Measurements from ENCODE around the gene GGT5. TPM values are rescaled to one million over a fixed set of nuclear protein-coding genes. Genes with fewer than 3 reads are reported as not detected.
"Not testable (repeated sequence)": the region's sequence is repeated elsewhere in the genome, so short reads cannot be mapped to it uniquely, and the experiment has no call there.

The GGT5 gene
- polyA plus RNA-seq, 1 donor from 2014 or later, result not detected

DNA sequence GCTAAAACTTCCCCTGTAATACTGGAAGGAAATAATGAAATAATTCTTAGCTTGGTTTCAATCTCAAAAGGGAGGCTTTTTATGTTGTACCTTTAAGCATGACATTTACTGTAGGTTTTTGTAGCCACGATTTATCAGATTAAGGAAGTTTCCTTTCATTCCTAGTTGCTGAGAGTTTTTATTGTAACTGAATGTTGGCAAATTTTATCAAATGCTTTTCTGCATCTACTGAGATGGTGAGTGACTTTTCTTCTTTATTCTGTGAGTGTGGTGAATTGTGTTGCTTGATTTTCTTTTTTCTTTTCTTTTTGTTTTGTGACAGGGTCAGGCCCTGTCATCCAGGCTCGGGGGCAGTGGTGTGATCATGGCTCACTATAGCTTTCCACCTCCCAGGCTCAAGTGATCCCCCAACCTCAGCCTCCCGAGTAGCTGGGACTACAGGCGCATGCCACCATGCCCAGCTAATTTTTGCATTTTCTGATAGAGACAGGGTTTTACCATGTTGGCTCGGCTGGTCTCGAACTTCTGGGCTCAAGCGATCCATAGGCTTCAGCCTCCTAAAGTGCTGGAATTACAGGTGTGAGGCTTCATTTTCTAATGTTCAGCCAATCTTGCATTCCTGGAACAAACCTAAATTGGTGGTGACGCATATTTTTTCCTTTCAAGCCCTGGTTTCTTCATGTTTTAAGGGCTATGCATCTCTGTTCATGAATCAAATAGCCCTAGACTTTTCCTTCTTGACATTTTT, 37.4 kb downstream of the GGT5 start:
- H3K27ac Mint-ChIP-seq, result peak overlapping the region in 1 of 3 donors; percentile 2
- H3K4me1 Mint-ChIP-seq, result peaks cover 16 to 22% (median 18%) of the 10 kb centered on the region in 3 donors
- peaks cover 4% of the 10 kb centered on the region for H3K27me3 Mint-ChIP-seq
- H3K4me3 Mint-ChIP-seq, result no peak overlapping the region
- H3K36me3 Mint-ChIP-seq, result no peaks in the 10 kb centered on the region
- H3K9me3 Mint-ChIP-seq, result no peaks in the 10 kb centered on the region

DNA sequence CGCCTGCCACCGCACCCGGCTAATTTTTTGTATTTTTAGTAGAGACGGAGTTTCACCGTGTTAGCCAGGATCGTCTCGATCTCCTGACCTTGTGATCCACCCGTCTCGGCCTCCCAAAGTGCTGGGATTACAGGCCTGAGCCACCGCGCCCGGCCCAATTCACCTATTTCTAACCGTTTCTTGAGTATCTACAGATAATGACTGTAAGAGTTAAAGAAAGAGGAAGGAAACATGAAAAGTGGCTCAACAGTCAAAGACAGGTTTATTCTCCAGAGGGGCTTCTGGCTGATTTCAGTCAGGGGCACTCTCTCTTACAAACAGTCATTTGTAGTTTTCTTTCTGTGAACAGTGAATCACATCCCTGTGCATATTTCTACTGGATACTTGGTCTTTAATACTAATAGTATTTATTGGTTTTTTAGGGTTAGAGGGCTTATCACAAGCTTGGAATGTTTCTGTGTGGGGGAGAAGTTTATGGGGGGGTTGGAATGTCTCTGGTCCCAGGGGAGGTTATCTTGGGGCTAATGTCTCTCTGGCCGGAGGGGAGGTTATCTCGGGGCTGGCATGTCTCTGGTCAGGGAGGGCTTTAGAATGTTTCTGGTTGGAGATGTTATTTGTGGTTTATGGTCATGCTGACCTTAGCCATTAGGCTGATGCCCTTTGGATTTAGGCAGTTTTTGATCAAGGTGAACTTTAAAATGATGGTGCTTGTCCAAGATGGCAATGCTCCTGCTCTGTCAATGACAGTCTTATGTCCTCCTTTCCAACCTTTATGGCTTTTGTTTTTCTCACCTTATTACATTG, 38.2 kb downstream of the GGT5 start:
- H3K36me3 Mint-ChIP-seq, H3K27me3 Mint-ChIP-seq, H3K27ac Mint-ChIP-seq, H3K9me3 Mint-ChIP-seq: not testable (repeated sequence)
- H3K4me1 Mint-ChIP-seq, result peaks cover 18 to 20% (median 18%) of the 10 kb centered on the region in 3 donors
- peak overlapping the region in 2 of 4 donors; percentile 75 to 81 for H3K4me3 Mint-ChIP-seq

DNA sequence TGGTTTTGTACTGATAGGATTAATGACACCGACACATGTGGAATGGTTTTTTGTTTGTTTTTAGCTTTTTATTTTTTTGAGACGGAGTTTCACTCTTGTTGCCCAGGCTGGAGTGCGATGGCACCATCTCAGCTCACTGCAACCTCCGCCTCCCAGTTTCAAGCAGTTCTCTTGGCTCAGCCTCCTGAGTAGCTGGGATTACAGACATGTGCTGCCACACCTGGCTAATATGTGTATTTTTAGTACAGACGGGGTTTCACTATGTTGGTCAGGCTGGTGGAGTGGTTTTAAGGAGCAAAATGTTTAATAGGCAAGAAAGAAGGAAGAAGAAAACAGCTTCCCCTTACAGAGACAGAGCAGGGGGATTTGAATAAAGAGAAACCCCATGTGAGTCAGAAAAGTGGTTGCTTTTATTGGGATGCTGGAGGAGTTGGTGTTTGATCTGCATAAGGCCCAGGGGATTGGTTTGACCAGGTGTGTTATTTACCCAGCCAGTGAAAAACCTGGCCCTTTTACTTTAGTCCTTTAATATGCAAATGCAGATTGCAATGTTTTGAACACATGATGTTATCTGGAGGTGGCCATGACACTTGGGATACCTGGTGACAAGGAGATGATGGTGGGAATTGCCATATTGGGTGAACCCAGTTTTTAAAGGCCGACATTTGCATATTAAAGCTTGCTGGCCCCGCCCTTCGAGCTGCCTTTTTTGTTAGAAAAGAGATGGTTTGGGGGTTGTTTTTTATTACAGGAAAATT, 39.3 kb downstream of the GGT5 start:
- peaks cover 7% of the 10 kb centered on the region for H3K27me3 Mint-ChIP-seq
- no peaks in the 10 kb centered on the region for H3K9me3 Mint-ChIP-seq
- peaks cover 18 to 20% (median 18%) of the 10 kb centered on the region in 3 donors for H3K4me1 Mint-ChIP-seq
- H3K27ac Mint-ChIP-seq, result peak overlapping the region in 1 of 3 donors; percentile 39
- no peaks in the 10 kb centered on the region for H3K36me3 Mint-ChIP-seq
- H3K4me3 Mint-ChIP-seq, result no peak overlapping the region

DNA sequence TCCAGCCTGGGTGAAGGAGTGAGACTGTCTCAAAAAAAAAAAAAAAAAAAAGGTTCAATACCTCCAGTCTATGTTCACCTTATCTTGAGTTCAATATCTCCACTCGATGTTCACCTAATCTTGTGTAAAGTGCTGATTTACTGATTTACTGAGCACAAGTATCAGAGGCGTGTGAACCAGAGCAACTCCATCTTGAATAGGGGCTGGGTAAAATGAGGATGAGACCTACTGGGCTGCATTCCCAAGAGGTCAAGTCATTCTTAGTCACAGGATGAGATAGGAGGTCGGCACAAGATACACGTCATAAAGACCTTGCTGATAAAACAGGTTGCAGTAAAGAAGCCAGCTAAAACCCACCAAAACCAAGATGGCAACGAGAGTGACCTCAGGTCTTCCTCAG, 41.0 kb downstream of the GGT5 start:
- peaks cover 18 to 20% (median 18%) of the 10 kb centered on the region in 3 donors for H3K4me1 Mint-ChIP-seq
- H3K27me3 Mint-ChIP-seq, H3K9me3 Mint-ChIP-seq, H3K36me3 Mint-ChIP-seq, H3K4me3 Mint-ChIP-seq, H3K27ac Mint-ChIP-seq: not testable (repeated sequence)

DNA sequence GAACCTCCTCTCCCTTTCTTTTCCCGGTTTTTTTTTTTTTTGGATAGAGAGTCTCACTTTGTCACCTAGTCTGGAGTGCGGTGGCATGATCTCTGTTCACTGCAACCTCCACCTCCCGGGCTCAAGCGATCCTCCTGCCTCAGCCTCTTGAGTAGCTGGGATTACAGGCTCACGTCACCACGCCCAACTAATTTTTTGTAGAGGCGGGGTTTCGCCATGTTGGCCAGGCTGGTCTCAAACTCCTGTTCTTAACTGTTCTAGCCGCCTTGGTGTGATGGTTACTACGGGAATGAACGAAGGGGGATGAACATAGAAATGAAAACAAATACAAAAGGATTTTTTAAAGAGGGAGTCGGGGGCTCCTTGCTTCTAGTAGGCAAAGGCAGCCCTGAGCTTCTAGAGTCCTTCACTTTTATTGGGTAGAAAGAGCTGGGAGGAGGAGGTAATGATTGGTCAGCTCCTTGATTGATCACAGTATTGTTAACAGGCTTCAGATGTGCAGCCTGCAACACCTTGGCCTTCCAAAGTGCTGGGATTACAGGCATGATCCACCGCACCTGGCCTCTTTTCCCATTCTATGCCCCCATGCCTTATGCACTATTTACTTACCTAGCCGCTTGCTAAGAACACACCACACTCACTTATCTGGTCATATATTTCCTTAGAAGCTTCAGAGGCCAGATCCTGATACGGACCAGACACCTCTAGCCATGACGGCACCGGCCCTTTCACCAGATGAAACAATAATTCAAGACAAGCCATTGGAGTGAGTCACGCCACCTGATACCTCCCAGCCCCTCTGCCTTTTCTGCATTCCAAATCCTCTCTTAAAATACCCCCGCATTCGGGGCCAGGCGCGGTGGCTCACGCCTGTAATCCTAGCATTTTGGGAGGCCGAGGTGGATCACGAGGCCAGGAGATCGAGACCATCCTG, 42.9 kb downstream of the GGT5 start:
- peaks cover 16 to 20% (median 19%) of the 10 kb centered on the region in 3 donors for H3K4me1 Mint-ChIP-seq
- H3K27me3 Mint-ChIP-seq, result peaks cover 7% of the 10 kb centered on the region
- no peak overlapping the region for H3K4me3 Mint-ChIP-seq
- H3K27ac Mint-ChIP-seq, result no peak overlapping the region
- H3K9me3 Mint-ChIP-seq, result no peaks in the 10 kb centered on the region
- H3K36me3 Mint-ChIP-seq, result no peaks in the 10 kb centered on the region

DNA sequence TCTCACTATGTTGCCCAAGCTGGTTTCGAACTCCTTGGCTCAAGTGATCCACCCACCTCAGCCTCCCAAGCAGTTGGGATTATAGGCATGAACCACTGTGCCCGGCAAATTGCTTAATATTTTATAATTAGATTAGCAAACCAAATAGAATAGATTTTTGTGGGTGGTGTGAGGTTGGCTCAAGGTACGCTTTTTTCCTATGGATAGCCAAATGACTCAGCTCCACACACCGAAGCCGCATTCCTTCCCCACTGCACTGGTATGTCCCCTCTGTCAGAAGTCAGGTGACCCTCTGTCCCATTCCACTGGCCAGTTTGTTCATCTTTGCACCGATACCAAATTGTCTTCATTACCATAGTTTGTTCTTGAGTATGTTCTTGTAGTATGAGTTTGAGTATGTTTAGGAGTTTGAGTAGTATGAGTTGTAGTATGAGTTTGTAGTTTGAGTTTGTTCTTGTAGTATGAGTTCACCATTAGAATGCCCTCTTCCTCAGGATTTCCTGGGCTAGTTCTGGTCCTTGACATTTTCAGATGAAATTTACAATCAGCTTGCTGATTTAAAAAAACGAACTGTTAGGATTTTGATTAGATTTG, 44.2 kb downstream of the GGT5 start:
- H3K4me1 Mint-ChIP-seq, result peaks cover 10 to 13% (median 12%) of the 10 kb centered on the region in 3 donors
- no peaks in the 10 kb centered on the region for H3K36me3 Mint-ChIP-seq
- H3K4me3 Mint-ChIP-seq, result no peak overlapping the region
- H3K9me3 Mint-ChIP-seq, result peaks cover 0 to 1% (median 0%) of the 10 kb centered on the region in 3 donors
- peaks cover 7% of the 10 kb centered on the region for H3K27me3 Mint-ChIP-seq
- no peak overlapping the region for H3K27ac Mint-ChIP-seq

DNA sequence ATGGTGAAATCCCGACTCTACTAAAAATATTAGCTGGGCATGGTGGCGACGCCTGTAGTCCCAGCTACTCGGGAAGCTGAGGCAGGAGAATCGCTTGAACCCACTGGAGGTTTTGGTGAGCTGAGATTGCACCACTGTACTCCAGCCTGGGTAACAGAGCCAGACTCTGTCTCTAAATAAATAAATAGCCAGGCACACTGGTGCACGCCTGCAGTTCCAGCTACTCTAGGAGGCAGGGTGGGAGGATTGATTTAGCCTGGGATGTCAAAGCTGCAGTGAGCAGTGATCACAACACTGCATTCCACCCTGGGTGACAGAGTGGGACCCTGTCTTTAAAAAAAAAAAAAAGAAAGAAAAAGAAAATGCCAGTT, 46.2 kb downstream of the GGT5 start:
- Mint-ChIP-seq H3K4me1 (peaks cover 6 to 8% (median 7%) of the 10 kb centered on the region in 3 donors), H3K9me3 (peaks cover 0 to 1% (median 0%) of the 10 kb centered on the region in 3 donors), H3K27me3 (peaks cover 3% of the 10 kb centered on the region), H3K27ac (no peak overlapping the region), H3K4me3 (no peak overlapping the region), H3K36me3 (no peaks in the 10 kb centered on the region)

DNA sequence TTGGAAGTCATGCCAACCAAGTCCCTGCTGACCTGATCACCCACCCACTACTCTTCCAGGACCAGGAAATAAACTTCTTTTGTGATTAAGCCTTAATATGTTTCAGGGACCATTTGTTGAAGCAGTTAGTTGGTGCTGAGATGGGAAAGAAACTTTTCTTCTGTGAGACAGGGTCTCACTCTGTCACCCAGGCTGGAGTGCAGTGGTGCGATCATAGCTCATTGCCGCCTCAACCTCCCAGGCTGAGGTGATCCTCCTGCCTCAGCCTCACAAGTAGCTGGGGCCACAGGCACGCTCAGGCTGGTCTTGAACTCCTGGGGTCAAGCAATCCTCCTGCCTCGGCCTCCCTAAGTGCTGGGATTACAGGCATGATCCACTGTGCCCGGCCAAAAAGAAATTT, 53.0 kb downstream of the GGT5 start:
- peaks cover 0 to 1% (median 0%) of the 10 kb centered on the region in 3 donors for H3K9me3 Mint-ChIP-seq
- no peaks in the 10 kb centered on the region for H3K27me3 Mint-ChIP-seq
- peaks cover 2% of the 10 kb centered on the region for H3K36me3 Mint-ChIP-seq
- no peak overlapping the region for H3K4me3 Mint-ChIP-seq
- H3K27ac Mint-ChIP-seq, result no peak overlapping the region
- no peaks in the 10 kb centered on the region for H3K4me1 Mint-ChIP-seq

DNA sequence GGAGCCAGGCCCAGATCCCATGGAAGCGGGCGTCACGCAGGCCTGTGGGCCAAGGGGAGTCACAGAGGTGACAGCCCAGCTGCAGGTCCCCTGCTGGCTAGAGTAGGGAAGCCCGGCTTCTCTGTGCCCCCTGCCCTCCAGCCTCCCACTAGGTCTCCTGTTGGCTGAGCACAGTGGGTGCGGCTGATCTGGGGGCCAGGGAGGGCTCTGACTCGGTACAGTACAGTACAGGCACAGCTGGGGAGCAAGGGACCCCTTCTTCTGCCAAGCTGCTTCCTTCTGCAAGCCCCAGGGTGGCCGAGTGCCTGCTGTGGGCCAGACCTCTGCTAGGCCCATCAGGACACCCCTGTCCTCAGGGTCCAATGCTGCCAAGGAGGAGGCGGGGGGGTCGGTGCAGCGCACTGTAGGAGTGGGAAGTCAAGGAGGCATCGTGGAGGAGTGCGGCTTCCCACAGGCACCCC, 53.5 kb downstream of the GGT5 start:
- Mint-ChIP-seq H3K4me3 (no peak overlapping the region), H3K9me3 (no peaks in the 10 kb centered on the region), H3K27ac (no peak overlapping the region), H3K4me1 (no peaks in the 10 kb centered on the region), H3K36me3 (peaks cover 2% of the 10 kb centered on the region), H3K27me3 (no peaks in the 10 kb centered on the region)

DNA sequence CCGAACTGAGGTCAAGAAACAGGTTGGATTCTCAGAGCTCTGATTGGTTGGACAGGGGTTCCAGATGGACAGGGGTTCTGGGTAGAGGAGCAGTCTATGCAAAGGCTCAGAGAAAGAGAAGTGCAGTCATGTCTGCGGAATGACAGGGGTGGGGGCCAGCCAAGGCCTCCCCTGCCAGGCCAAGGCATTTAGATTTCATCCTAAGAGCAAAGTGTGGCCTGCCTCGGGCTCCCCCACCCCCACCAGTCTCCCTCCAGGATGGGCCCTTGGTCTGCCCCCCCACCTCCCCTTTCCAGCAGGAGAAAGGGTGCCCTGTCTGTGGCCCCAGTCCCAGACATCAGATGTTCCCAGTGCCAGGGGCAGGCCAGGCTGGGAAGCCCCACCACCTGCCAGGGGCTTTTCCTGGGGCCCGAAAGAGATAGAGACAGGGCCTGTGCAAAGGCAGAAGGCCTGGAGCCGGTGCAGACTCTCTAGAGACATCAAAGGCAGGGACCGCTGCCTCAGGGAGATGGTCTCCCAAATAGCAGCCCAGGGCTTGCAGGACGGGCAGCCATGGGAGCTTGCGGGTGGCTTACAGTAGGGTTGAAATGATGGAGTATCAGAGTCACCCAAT, 54.2 kb downstream of the GGT5 start:
- Mint-ChIP-seq H3K36me3 (peaks cover 2% of the 10 kb centered on the region), H3K27ac (no peak overlapping the region), H3K4me1 (no peaks in the 10 kb centered on the region), H3K4me3 (no peak overlapping the region), H3K27me3 (no peaks in the 10 kb centered on the region), H3K9me3 (no peaks in the 10 kb centered on the region)

DNA sequence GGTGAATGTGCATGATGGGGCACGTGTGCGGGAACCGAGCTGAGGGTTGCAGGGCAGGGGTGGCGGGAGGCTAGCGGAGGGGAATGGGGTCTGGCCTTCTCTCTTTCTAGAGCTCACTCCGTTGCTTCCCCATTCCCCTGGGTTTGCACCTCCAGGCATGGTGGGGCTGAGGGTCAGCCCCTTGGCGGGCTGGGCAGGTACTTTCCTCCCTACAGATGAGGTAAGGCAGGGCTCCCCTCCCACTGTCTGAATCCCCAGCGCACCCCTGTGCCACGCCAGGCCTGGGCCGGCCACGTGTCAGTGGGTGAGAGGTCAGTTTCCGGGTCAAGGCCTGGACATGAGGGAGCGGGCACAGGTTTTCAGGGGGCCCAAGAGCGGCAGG, 54.7 kb downstream of the GGT5 start:
- peaks cover 2% of the 10 kb centered on the region for H3K36me3 Mint-ChIP-seq
- H3K27me3 Mint-ChIP-seq, result no peaks in the 10 kb centered on the region
- no peak overlapping the region for H3K27ac Mint-ChIP-seq
- H3K4me3 Mint-ChIP-seq, result no peak overlapping the region
- H3K4me1 Mint-ChIP-seq, result no peaks in the 10 kb centered on the region
- no peaks in the 10 kb centered on the region for H3K9me3 Mint-ChIP-seq

DNA sequence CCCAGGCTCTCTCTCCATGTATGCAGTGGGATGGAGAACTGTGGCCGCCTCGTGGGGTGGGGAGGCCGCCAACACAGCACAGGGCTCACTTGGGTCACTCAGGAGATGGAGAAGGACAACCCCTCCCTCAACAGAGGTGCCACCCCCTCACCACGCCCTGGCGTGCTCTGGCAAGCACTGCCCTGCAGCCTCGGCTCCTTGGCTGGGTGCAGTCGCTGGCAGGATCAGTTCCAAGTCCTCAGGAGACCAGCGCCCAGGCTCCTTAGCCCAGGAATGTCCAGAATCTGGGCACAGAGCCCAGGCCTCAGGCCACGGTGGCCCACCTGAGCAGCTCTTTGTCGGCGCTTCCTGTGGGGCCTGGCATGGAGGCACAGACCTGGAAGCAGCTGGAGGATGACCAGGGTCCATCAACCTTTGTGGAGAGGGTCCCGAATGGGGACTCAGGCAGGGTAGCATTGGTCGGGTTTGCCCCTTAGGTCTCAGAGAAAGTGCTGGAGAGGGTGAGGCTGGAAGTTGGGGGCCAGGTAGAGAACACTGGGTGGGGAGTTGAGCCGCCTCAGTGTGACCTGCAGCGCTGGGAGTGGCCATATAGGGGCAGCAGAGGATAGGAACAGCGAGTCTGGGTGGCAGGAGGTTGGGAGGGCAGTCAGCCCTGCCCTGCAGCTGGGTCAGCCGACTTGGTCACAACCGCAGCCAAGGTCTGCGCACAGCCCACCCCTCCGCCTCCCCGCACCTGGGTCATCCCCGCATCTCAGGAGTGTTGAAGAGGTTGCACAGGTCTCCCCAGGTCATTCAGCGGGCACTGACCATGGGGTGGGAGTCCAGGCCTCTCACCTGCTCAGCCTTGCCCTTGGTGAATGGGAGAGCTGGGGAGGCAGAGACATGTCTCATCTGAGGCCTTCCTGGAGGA, 55.4 kb downstream of the GGT5 start:
- Mint-ChIP-seq H3K4me3 (no peak overlapping the region), H3K9me3 (no peaks in the 10 kb centered on the region), H3K27ac (peak overlapping the region in 1 of 3 donors; percentile 50), H3K4me1 (no peaks in the 10 kb centered on the region), H3K27me3 (no peaks in the 10 kb centered on the region), H3K36me3 (peaks cover 2% of the 10 kb centered on the region)

DNA sequence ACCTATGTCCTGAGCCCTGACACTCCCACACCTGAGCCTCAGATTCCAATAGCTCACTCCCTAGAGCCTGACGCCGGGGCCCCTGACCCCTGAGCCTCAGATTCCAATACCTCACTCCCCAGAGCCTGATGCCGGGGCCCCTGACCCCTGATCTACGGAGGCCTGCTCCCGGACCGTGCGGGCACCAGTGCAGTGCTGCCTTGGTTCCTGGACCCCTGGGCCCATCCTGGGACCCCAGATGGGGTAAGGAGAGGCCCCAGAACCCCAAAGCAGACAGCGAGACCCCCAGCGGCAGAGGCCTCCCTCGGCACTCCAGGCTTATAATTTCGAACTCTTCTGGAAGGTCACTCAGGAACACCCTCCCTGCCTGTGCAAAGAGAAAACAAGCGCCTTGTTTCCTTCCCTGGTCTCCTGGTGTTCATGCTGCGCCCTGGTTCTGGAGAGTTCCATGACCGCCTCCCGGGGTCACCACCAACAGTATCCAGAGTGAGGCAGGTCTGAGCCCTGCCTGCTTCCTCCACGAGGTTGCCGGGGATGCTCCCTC, 56.1 kb downstream of the GGT5 start:
- no peak overlapping the region for H3K4me3 Mint-ChIP-seq
- H3K4me1 Mint-ChIP-seq, result no peaks in the 10 kb centered on the region
- H3K27me3 Mint-ChIP-seq, result no peaks in the 10 kb centered on the region
- peaks cover 2% of the 10 kb centered on the region for H3K36me3 Mint-ChIP-seq
- peak overlapping the region in 1 of 3 donors; percentile 50 for H3K27ac Mint-ChIP-seq
- H3K9me3 Mint-ChIP-seq, result no peaks in the 10 kb centered on the region
